GM08714 (cell line): ENCODE measurements around the gene CEP85.

ENCODE experiments used
- H3K4me3 ChIP-seq: fragments of 200-500 bp; sonication (Bioruptor generic); 2 replicates; pipeline ENCODE4 v1.5.1; 2014; ENCODE audit warnings: mild to moderate bottlenecking, low read length, inconsistent platforms
- ZNF274 ChIP-seq: IDR thresholded peaks from 2 replicates; pipeline ENCODE4 v1.6.1; 2012; ENCODE audit warnings: mild to moderate bottlenecking, low read depth, low read length

Gene CEP85

DNA sequence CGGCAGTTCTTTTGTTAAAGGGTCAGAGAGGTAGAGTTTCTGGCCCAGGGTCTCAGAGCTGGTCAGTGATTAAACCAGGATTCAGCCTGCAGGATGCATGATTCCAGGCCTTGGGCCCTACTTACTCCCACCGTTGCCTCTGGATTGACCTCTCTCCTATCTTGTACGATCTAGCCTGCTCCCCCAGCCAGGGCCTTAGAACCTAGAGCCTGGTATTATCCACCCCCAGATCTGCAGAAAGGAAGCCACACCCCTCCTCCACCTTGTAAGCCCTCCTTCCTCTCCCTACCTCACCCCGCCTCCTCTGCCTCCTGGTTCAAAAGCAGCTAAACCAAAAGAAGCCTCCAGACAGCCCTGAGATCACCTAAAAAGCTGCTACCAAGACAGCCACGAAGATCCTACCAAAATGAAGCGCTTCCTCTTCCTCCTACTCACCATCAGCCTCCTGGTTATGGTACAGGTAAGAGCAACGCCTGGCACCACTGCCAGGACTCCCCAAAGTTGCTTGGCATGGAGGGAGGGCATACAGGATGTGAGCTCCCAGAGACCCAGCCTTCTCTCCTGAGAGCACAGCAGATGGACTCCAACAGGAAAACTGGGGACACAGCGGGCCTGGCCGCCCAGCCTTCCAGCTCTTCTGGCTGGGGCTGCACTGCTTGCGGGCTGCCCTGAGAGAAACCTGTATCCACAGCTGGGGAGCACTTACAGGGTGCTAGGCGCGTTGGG lies 83.8 kb downstream of the CEP85 start, which contains the start of gene CD52:
Gene CD52, plus strand, starts transcription at position 347 of the 726 bp plus-strand sequence. Its CDS starts 60 bp downstream, at position 407.
- no peak for TF ChIP-seq ZNF274
- H3K4me3 ChIP-seq = peak within 1 kb of the TSS; percentile 69; the same call in 1 of the 2 replicates

DNA sequence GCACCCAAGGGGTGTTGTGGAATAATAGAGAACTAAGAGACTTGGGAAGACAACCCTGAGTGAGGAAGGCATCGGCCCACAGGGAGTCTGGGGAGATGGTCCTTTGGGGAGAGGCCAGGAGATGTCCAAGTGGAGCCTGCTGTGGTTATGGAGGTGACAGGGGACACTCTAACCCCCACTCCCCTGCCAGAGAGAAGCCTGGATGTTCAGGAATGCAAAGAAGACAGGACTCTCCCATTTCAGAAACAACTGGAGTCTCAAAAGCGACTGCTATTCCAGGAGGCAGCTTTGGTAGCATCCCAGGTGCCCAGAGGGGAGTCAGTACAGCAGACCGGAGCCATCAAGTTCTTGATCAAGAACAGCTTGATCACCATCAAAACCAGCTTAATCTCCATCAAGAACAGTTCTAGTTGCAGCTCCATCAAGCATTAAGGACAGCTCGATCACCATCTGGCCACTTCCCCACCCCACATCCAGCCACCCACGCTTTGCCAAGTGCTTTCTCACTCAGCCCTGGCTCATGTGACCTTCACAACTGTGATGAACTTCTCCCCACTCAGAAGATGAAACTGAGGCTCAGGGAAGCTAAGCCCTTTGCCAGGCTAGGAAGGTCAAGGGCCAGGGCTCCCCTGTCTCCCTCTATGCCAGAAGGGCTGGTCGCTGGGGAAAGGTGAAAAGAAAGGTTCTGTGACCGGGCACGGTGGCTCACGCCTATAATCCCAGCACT lies 84.5 kb downstream of the CEP85 start:
- no peak for TF ChIP-seq ZNF274
- H3K4me3 ChIP-seq = peak overlapping the region; percentile 69; the same call in 1 of the 2 replicates

DNA sequence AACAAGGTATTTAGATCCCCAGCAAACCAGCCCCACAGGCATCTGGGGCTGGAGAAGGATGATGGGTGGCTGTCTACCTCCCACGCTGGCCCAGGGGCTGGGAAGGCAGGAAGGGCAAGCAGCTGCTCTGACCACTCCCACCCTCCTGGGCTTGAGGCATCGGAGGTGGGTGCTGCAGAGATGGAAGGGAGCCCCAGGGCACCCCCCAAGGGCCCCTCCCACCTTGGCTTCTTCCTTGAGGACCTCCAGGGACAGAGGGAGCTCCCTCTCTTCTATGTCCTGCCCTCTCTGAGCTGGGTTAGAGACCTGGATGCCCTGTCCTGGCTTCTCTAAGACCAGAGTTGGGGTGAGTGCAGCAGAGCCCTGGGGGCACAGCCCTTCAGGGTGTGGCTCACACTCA lies 86.9 kb downstream of the CEP85 start:
- H3K4me3 ChIP-seq = no peak overlapping the region
- TF ChIP-seq ZNF274 = no peak

DNA sequence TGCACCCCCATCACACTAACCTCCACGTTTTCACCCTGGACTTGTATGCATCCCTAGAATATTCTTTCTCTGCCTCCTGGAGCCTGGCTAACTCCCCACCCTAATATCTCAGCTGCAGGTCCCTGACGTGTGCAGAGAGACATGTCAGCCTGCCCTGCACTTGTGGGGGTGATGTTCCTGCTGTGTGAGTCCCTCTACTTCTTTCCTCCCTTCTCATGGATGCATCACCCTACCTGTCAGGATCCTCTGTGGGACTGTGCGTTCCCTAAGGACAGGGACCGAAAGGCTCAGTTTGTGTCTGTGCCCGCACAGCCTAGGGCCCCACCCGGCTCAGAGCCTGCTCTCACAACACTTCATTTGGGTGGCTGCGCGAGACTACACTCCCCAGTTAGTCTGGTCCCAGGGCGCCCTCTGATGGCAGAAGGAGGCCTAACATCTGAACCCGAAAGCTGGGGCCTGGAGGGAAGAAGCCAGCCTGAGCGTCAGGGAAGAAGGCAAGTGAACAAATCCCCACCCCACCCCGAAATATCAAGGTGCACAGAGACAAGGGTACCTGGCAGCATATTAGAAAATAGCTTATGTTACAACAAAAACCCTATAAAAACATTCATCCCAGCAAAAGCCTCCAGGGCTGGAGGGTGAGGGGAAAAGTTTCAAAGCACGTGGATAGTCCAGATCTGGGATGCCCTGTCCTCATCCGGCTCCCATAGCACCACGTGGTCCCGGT lies 87.5 kb downstream of the CEP85 start:
- TF ChIP-seq ZNF274 = no peak
- no peak overlapping the region for H3K4me3 ChIP-seq

DNA sequence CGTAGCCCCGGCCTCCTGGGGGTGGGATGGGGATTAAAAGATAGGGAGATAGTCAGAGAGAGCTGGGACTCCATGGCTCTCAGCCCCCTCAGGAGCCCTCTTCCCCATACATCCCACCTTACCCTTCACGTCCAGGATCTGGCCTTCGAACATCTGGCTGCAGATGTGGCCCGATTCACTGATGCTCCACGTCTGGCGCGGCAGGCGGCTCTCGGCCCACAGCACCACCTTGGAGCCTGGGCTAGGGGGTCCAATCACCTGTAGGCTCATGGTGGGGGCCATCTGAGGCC lies 88.0 kb downstream of the CEP85 start:
- no peak overlapping the region for H3K4me3 ChIP-seq
- no peak for TF ChIP-seq ZNF274

DNA sequence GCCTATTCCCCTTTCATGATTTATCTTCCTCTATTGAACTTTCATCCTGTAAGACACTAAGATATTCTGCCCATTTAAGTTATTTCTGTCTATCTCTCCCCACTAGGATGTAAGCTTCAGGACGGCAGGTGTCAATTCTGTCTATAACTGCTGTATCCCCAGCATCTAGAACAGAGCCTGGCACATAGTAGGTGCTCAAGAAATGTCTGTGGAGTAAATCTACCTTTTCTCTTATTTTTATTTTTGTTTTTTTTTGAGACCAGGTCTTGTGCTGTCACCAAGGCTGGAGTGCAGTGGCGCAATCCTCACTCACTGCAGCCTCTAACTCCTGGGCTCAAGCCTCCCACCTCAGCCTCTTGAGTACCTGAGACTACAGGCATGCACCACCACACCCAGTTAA lies 89.4 kb downstream of the CEP85 start:
- no peak for TF ChIP-seq ZNF274
- no peak overlapping the region for H3K4me3 ChIP-seq

DNA sequence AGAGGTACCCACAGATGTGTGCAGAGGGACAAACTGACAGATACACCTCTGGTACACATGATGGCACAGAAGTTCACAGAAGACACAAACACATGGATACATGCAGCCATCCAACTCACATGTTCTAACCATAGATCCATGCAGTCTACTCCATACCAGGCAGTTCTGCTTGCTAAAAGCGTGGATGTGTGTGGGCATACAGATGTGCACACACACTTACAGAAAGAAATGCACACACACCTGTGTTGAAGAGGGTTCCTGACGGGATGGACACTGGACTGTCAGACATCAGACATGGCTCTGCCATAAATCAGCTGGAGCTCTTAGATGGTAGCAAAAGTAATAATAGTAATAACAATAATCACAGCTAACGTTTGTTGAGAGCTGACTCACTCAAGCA lies 90.5 kb downstream of the CEP85 start:
- no peak overlapping the region for H3K4me3 ChIP-seq
- TF ChIP-seq ZNF274 = no peak

DNA sequence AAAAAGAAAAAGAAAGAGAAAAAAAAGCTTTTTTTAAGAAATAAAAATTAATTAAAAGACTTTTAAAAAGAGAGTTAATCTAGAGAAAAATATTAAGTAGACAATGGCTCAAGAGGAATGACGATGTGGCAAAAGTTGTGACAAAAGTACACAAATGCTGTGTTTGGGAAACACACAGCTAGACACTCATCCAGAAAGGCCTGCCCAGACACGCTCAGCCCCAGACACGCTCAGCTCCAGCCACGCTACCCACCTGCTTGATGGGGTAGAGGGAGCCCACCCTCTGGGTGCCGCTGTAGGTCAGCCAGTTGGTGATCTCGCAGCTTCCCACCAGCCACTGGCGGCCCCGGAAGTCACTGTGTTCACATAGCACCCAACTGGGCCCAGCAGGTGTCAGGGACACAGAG lies 94.0 kb downstream of the CEP85 start:
- no peak for TF ChIP-seq ZNF274
- H3K4me3 ChIP-seq = no peak overlapping the region
